Colonic mucosa (tissue), 4 donors: ENCODE results near the gene EIF2S3. TPM values are rescaled to one million over a fixed set of nuclear protein-coding genes. Genes with fewer than 3 reads are reported as not detected.

Source experiments
- DNase-seq: peaks from one replicate; pipeline ENCODE4 v3.0.0-alpha.2; 2020
- H3K27ac ChIP-seq: fragments of 200-600 bp; one replicate; pipeline ENCODE4 v1.8.0; 2021
- H3K27me3 ChIP-seq: fragments of 200-600 bp; one replicate; pipeline ENCODE4 v1.8.0; 2021
- H3K36me3 ChIP-seq: fragments of 200-600 bp; one replicate; pipeline ENCODE4 v1.8.0; 2021
- H3K4me1 ChIP-seq: fragments of 200-600 bp; one replicate; pipeline ENCODE4 v1.8.0; 2021; ENCODE audit warnings: mild to moderate bottlenecking
- H3K4me3 ChIP-seq: fragments of 200-600 bp; one replicate; pipeline ENCODE4 v1.8.0; 2021
- H3K9ac ChIP-seq, 2 donors: one replicate each; pipeline ENCODE4 v1.7.0; 2013; ENCODE audit warnings: control low read depth in 2 of 2, low read depth in 2 of 2, low read length in 2 of 2
- H3K9me3 ChIP-seq: fragments of 200-600 bp; one replicate; pipeline ENCODE4 v1.8.0; 2021
- intact Hi-C: fragments of 100-400 bp; cut with DNase I; formaldehyde crosslinking; loops from one replicate; pipeline ENCODE4 v1.14.1; 2022
- total RNA-seq, 2 donors: library from RNA; stranded (reverse); fragmentation: NEBNext Ultra II Directional in 1 of 2; extraction: Animal tissue kit (Norgen Biotek cat#: 25700) in 1 of 2; gene quantifications; one replicate each; pipeline ENCODE4 v1.2.1, GENCODE V29; 2021
- TF ChIP-seq, protein P1 (sequence below): fragments of 200-600 bp; IDR thresholded peaks from one replicate; pipeline ENCODE4 v1.8.0; 2022; ENCODE audit warnings: antibody characterized with exemption, mild to moderate bottlenecking
- donor health status: healthy.
- donor health status: DM: no; HTN: no; CAD: no.
- donor health status: DM: no; HTN: no; CAD: no.

EIF2S3 gene
- total RNA-seq, 2 donors from 2014 or later: 166 to 180 TPM

DNA sequence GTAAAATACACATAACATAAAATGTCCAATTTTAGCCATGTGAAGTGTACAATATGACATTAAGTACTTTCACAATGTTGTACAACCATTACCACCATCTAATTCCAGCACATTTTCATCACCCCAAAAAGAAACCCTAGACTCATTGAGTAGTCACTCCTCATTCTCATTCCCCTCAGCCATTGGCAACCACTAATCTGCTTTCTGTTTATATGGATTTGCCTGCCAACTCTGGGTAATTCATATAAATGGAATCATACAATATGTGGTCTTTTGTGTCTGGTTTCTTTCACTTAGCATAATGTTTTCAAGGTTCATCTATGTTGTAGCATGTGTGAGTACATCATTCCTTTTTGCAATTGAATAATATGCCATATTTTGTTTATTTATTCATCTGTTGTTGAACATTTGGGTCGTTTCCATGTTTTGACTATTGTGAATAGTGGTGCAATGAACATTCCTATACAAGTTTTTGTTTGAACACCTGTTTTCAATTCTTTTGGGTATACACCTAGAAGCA is 43.0 kb downstream of the EIF2S3 start:
- H3K27me3 ChIP-seq: no peaks in the 10 kb centered on the region
- no peaks in the 10 kb centered on the region for H3K36me3 ChIP-seq
- intact Hi-C loops: no loop called here
- H3K27ac ChIP-seq: no peak overlapping the region
- H3K4me1 ChIP-seq: no peaks in the 10 kb centered on the region
- no peak for DNase-seq
- H3K9ac ChIP-seq: no peak overlapping the region
- no peaks in the 10 kb centered on the region for H3K9me3 ChIP-seq
- TF ChIP-seq, protein P1, sequence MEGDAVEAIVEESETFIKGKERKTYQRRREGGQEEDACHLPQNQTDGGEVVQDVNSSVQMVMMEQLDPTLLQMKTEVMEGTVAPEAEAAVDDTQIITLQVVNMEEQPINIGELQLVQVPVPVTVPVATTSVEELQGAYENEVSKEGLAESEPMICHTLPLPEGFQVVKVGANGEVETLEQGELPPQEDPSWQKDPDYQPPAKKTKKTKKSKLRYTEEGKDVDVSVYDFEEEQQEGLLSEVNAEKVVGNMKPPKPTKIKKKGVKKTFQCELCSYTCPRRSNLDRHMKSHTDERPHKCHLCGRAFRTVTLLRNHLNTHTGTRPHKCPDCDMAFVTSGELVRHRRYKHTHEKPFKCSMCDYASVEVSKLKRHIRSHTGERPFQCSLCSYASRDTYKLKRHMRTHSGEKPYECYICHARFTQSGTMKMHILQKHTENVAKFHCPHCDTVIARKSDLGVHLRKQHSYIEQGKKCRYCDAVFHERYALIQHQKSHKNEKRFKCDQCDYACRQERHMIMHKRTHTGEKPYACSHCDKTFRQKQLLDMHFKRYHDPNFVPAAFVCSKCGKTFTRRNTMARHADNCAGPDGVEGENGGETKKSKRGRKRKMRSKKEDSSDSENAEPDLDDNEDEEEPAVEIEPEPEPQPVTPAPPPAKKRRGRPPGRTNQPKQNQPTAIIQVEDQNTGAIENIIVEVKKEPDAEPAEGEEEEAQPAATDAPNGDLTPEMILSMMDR: no peak
- no peak overlapping the region for H3K4me3 ChIP-seq

DNA sequence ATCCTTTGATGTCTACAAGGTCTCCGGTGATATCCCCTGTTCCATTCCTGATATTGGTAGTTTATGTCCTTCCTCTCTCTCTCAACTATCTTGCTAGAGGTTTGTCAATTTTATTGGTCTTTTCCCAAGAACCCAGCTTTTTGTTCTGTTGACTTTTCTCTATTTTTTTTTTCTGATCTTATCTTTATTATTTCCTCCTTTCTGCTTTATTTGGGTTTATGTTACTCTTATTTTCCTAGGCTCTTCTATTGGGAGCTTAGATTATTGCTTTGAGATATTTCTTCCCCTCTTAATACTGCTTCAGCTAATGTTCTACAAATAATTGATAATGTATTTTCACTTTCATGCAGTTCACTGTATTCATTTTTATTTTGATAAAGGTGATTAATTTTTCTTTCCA is 44.2 kb downstream of the EIF2S3 start:
- Histone ChIP-seq H3K27me3 (no peaks in the 10 kb centered on the region), H3K36me3 (no peaks in the 10 kb centered on the region), H3K4me3 (no peak overlapping the region), H3K9me3 (no peaks in the 10 kb centered on the region), H3K4me1 (no peaks in the 10 kb centered on the region), H3K27ac (no peak overlapping the region), H3K9ac (no peak overlapping the region)
- TF ChIP-seq, protein P1: no peak
- DNase-seq: no peak
- intact Hi-C loops: no loop called here

DNA sequence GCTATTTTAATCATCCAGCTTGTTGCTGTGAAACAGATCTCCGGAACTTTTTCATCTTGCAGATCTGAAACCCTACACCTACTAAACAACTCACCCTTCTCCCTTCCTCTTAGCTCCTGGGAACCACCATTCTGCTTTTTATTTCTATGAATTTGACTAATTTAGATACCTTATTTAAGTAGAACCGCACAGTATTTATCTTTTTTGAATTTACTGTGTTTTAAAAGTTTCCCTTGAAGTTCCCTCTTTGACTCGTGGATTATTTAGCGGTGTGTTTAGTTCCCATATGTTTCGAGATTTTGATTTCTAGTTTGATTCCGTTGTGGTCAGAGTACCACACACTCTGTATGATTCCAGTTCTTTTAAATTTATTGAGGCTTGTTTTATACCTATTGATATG is 44.6 kb downstream of the EIF2S3 start:
- intact Hi-C loops: no loop called here

DNA sequence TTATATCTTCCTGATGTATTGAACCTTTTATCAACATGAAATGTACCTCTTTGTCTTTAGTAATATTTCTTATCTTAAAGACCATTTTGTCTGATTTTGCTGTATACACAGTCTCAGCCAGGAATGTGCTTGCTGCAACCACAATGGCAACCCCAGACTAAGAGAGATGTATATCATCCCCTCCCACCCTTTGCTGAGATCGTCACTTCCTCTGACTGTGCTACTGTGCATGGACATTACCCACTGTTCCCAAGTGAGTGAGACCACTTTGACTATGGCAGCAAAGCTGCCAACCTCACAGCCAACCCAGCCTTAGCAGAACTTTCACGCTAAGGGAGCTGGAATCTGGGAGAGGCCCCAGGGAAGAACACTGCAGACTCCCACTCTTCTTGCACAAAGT is 46.0 kb downstream of the EIF2S3 start:
- Histone ChIP-seq H3K4me3 (no peak overlapping the region), H3K27ac (no peak overlapping the region), H3K9ac (no peak overlapping the region), H3K27me3 (no peaks in the 10 kb centered on the region), H3K9me3 (no peaks in the 10 kb centered on the region), H3K36me3 (no peaks in the 10 kb centered on the region), H3K4me1 (no peaks in the 10 kb centered on the region)
- TF ChIP-seq, protein P1: no peak
- intact Hi-C loops: no loop called here
- DNase-seq: no peak

More for the DNA sequence above, 44.6 kb downstream of the EIF2S3 start:
- Histone ChIP-seq H3K27ac (no peak overlapping the region), H3K4me1 (no peaks in the 10 kb centered on the region), H3K9ac (no peak overlapping the region), H3K4me3 (no peak overlapping the region), H3K9me3 (no peaks in the 10 kb centered on the region), H3K27me3 (no peaks in the 10 kb centered on the region), H3K36me3 (no peaks in the 10 kb centered on the region)
- DNase-seq: no peak
- TF ChIP-seq, protein P1: no peak

DNA sequence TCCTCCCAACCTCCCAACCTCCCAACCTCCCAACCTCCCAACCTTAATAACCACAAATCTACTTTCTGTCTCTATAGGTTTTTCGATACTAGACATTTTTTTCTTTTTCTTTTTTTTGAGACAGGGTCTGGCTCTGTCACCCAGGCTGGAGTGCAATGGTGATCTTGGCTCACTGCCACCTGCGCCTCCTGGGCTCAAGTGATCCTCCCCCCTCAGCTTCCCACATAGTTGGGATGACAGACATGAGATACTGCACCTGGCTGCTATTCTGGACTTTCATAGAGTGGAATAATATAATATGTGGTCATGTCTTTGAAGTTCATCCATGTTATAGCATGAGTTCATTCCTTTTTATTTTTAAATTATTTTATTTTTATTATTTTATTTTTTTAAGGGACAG is 55.3 kb downstream of the EIF2S3 start:
- no peak overlapping the region for H3K27ac ChIP-seq
- DNase-seq: no peak

More for the DNA sequence above, 55.3 kb downstream of the EIF2S3 start:
- H3K4me3 ChIP-seq: no peak overlapping the region
- H3K9me3 ChIP-seq: no peaks in the 10 kb centered on the region
- no peak overlapping the region for H3K9ac ChIP-seq
- no peaks in the 10 kb centered on the region for H3K4me1 ChIP-seq
- no peaks in the 10 kb centered on the region for H3K36me3 ChIP-seq
- intact Hi-C loops: no loop called here
- TF ChIP-seq, protein P1: no peak
- H3K27me3 ChIP-seq: no peaks in the 10 kb centered on the region
